ENCODE measurements around the gene ASIC1. TPM values are rescaled to one million over a fixed set of nuclear protein-coding genes. Genes with fewer than 3 reads are reported as not detected.

ASIC1 gene
- total and polyA plus RNA-seq, 2 of the 13 experiments (the other 11 are each of a cell fraction or from before 2014, with no cell fraction given), result 0.44 to 1.5 TPM

- TF ChIP-seq TAF15 (IDR thresholded peaks at IDR 0.05; ENCODE audit: low read depth, low read length, poor library complexity, severe bottlenecking), result no peak
- TF ChIP-seq, protein P1, sequence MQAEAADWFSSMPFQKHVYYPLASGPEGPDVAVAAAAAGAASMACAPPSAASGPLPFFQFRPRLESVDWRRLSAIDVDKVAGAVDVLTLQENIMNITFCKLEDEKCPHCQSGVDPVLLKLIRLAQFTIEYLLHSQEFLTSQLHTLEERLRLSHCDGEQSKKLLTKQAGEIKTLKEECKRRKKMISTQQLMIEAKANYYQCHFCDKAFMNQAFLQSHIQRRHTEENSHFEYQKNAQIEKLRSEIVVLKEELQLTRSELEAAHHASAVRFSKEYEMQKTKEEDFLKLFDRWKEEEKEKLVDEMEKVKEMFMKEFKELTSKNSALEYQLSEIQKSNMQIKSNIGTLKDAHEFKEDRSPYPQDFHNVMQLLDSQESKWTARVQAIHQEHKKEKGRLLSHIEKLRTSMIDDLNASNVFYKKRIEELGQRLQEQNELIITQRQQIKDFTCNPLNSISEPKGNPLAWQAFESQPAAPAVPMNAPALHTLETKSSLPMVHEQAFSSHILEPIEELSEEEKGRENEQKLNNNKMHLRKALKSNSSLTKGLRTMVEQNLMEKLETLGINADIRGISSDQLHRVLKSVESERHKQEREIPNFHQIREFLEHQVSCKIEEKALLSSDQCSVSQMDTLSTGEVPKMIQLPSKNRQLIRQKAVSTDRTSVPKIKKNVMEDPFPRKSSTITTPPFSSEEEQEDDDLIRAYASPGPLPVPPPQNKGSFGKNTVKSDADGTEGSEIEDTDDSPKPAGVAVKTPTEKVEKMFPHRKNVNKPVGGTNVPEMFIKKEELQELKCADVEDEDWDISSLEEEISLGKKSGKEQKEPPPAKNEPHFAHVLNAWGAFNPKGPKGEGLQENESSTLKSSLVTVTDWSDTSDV (CRISPR knock-in tag; IDR thresholded peaks at IDR 0.05), result no peak
- TF ChIP-seq BCL6 (CRISPR knock-in tag; IDR thresholded peaks at IDR 0.05), result peak; percentile 35; the same call in 1 of the 2 replicates
- TF ChIP-seq ZMYM3 (CRISPR knock-in tag; IDR thresholded peaks at IDR 0.05), result no peak
- no peak for TF ChIP-seq SRF (IDR thresholded peaks at IDR 0.05; ENCODE audit: low read depth, low read length)
- no peak for TF ChIP-seq NFYC (CRISPR knock-in tag; IDR thresholded peaks at IDR 0.05)
- TF ChIP-seq, protein P2, sequence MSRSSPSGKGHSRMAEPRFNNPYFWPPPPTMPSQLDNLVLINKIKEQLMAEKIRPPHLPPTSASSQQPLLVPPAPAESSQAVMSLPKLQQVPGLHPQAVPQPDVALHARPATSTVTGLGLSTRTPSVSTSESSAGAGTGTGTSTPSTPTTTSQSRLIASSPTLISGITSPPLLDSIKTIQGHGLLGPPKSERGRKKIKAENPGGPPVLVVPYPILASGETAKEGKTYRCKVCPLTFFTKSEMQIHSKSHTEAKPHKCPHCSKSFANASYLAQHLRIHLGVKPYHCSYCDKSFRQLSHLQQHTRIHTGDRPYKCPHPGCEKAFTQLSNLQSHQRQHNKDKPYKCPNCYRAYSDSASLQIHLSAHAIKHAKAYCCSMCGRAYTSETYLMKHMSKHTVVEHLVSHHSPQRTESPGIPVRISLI (CRISPR knock-in tag; IDR thresholded peaks at IDR 0.05; ENCODE audit: borderline replicate concordance), result no peak
- no peak for TF ChIP-seq SATB2 (CRISPR knock-in tag; IDR thresholded peaks at IDR 0.05)
- TF ChIP-seq U2AF1 (optimal IDR thresholded peaks at IDR 0.05; ENCODE audit: low read depth, low read length), result no peak
- TF ChIP-seq ZBTB39 (CRISPR knock-in tag; IDR thresholded peaks at IDR 0.05), result no peak
- TF ChIP-seq ZNF20 (CRISPR knock-in tag; IDR thresholded peaks at IDR 0.05), result no peak
- TF ChIP-seq ZHX2 (IDR thresholded peaks at IDR 0.05; ENCODE audit: low read depth), result no peak
- TF ChIP-seq ZHX2 (CRISPR knock-in tag; IDR thresholded peaks at IDR 0.05; ENCODE audit: borderline replicate concordance), result no peak
- no peak for TF ChIP-seq ZNF761 (CRISPR knock-in tag; conservative IDR thresholded peaks at IDR 0.05)
- no peak for TF ChIP-seq KLF13 (CRISPR knock-in tag; IDR thresholded peaks at IDR 0.05)
- TF ChIP-seq ZBTB7A (CRISPR knock-in tag; IDR thresholded peaks at IDR 0.05), result no peak
- no peak for TF ChIP-seq ZNF879 (CRISPR knock-in tag; IDR thresholded peaks at IDR 0.05)
Measured at GRCh38 chr12:50082644-50083043, 25.2 kb downstream of the ASIC1 start (continued).

Measured in HepG2 (cell line).